Measurements from ENCODE around the gene CHRM4.

The CHRM4 gene

GRCh38 chr11:46391578-46392420 is at the start of gene CHRM4:
CHRM4 (minus strand) TSS chr11:46391776; CDS start chr11:46386557, 5,219 bp downstream.
- DNase-seq, result no peak

GRCh38 chr11:46438211-46438610 is 46.6 kb upstream of the CHRM4 start:
- no peak for DNase-seq

GRCh38 chr11:46437122-46437689 is 45.6 kb upstream of the CHRM4 start:
- no peak for DNase-seq

GRCh38 chr11:46436113-46436512 is 44.5 kb upstream of the CHRM4 start:
- no peak for DNase-seq

GRCh38 chr11:46435679-46436078 is 44.1 kb upstream of the CHRM4 start:
- no peak for DNase-seq

GRCh38 chr11:46431211-46431610 is 39.6 kb upstream of the CHRM4 start:
- no peak for DNase-seq

- DNase-seq, result no peak
Measured at GRCh38 chr11:46429717-46430116, 38.1 kb upstream of the CHRM4 start.

GRCh38 chr11:46427364-46427763 is 35.8 kb upstream of the CHRM4 start:
- DNase-seq, result no peak

- DNase-seq, result no peak
Measured at GRCh38 chr11:46426233-46426991, 34.8 kb upstream of the CHRM4 start.

GRCh38 chr11:46422588-46422987 is 31.0 kb upstream of the CHRM4 start:
- no peak for DNase-seq

GRCh38 chr11:46421257-46421880 is 29.8 kb upstream of the CHRM4 start:
- DNase-seq, result no peak

GRCh38 chr11:46420513-46420912 is 28.9 kb upstream of the CHRM4 start:
- DNase-seq, result no peak

- no peak for DNase-seq
Measured at GRCh38 chr11:46418751-46419150, 27.2 kb upstream of the CHRM4 start.

GRCh38 chr11:46417711-46418110 is 26.1 kb upstream of the CHRM4 start:
- no peak for DNase-seq

- no peak for DNase-seq
Measured at GRCh38 chr11:46414879-46415278, 23.3 kb upstream of the CHRM4 start.

GRCh38 chr11:46414466-46414796 is 22.9 kb upstream of the CHRM4 start:
- DNase-seq, result no peak

GRCh38 chr11:46413760-46414465 is 22.3 kb upstream of the CHRM4 start:
- no peak for DNase-seq

GRCh38 chr11:46410021-46410420 is 18.4 kb upstream of the CHRM4 start:
- no peak for DNase-seq

- DNase-seq, result no peak
Measured at GRCh38 chr11:46408407-46408986, 16.9 kb upstream of the CHRM4 start.

- no peak for DNase-seq
Measured at GRCh38 chr11:46407635-46408034, 16.1 kb upstream of the CHRM4 start.

- DNase-seq, result no peak
Measured at GRCh38 chr11:46404476-46405017, 13.0 kb upstream of the CHRM4 start.

Data from activated naive CD4-positive, alpha-beta T cell treated with Interleukin-2 at 50 U/mL for 16 hours (primary cell).